Trophoblast cell (in vitro differentiated cells and primary cell): ENCODE measurements around the gene AQP10.
"Not testable (repeated sequence)": the region's sequence is repeated elsewhere in the genome, so short reads cannot be mapped to it uniquely, and the experiment has no call there.

ENCODE experiments used
- DNase-seq, 2 donors: peaks; one replicate each; pipeline ENCODE4 v3.0.0-alpha.2; 2016
- H2AFZ ChIP-seq: 2 replicates; pipeline ENCODE4 v1.6.1; 2013; ENCODE audit warnings: low read length, moderate library complexity, mild to moderate bottlenecking; ENCODE audit not compliant: insufficient read depth, poor library complexity
- H2AK5ac ChIP-seq: 2 replicates; pipeline ENCODE4 v1.6.1; 2013; ENCODE audit warnings: mild to moderate bottlenecking, low read length
- H2BK120ac ChIP-seq: 2 replicates; pipeline ENCODE4 v1.6.1; 2013; ENCODE audit warnings: low read length, mild to moderate bottlenecking, moderate library complexity; ENCODE audit not compliant: insufficient read depth, poor library complexity
- H2BK12ac ChIP-seq: 2 replicates; pipeline ENCODE4 v1.6.1; 2013; ENCODE audit warnings: mild to moderate bottlenecking, low read length, moderate library complexity
- H2BK5ac ChIP-seq: 2 replicates; pipeline ENCODE4 v1.6.1; 2013; ENCODE audit warnings: low read length, low read depth, moderate library complexity, mild to moderate bottlenecking; ENCODE audit not compliant: poor library complexity
- H3K14ac ChIP-seq: 2 replicates; pipeline ENCODE4 v1.6.1; 2013; ENCODE audit warnings: mild to moderate bottlenecking, low read length
- H3K18ac ChIP-seq: 2 replicates; pipeline ENCODE4 v1.6.1; 2013; ENCODE audit warnings: mild to moderate bottlenecking, low read length
- H3K23ac ChIP-seq: 2 replicates; pipeline ENCODE4 v1.6.1; 2013; ENCODE audit warnings: low read length
- H3K27ac ChIP-seq: 2 replicates; pipeline ENCODE4 v1.5.1; 2013; ENCODE audit warnings: low read depth, mild to moderate bottlenecking, inconsistent platforms, low read length, moderate library complexity
- H3K27me3 ChIP-seq: 2 replicates; pipeline ENCODE4 v1.6.1; 2013; ENCODE audit warnings: inconsistent platforms, mild to moderate bottlenecking, low read length, moderate library complexity; ENCODE audit not compliant: insufficient read depth
- H3K36me3 ChIP-seq, 2 experiments: 1 replicate in 1 of 2; 2 replicates in 1 of 2; pipeline ENCODE4 v1.6.1; 2013; ENCODE audit warnings: low read length in 2 of 2, mild to moderate bottlenecking in 2 of 2, moderate library complexity in 1 of 2; ENCODE audit not compliant: insufficient read depth in 2 of 2, control insufficient read depth in 1 of 2
- H3K4ac ChIP-seq: 2 replicates; pipeline ENCODE4 v1.6.1; 2013; ENCODE audit warnings: low read depth, mild to moderate bottlenecking, low read length, moderate library complexity
- H3K4me1 ChIP-seq, 2 experiments: 1 replicate in 1 of 2; 2 replicates in 1 of 2; pipeline ENCODE4 v1.6.1; 2013; ENCODE audit warnings: low read length in 2 of 2, mild to moderate bottlenecking in 2 of 2, moderate library complexity in 1 of 2; ENCODE audit not compliant: insufficient read depth in 2 of 2, control insufficient read depth in 1 of 2
- H3K4me2 ChIP-seq: 2 replicates; pipeline ENCODE4 v1.6.1; 2013; ENCODE audit warnings: inconsistent platforms, mild to moderate bottlenecking, low read length, moderate library complexity
- H3K4me3 ChIP-seq: 2 replicates; pipeline ENCODE4 v1.5.1; 2013; ENCODE audit warnings: mild to moderate bottlenecking, low read depth, low read length, inconsistent platforms
- H3K79me1 ChIP-seq: one replicate; pipeline ENCODE4 v1.6.1; 2013; ENCODE audit warnings: low read length
- H3K79me2 ChIP-seq: 2 replicates; pipeline ENCODE4 v1.6.1; 2013; ENCODE audit warnings: low read length, mild to moderate bottlenecking; ENCODE audit not compliant: control insufficient read depth, insufficient read depth, poor library complexity
- H3K9ac ChIP-seq: 2 replicates; pipeline ENCODE4 v1.6.1; 2013; ENCODE audit warnings: mild to moderate bottlenecking, low read length
- H3K9me3 ChIP-seq: 2 replicates; pipeline ENCODE4 v1.6.1; 2013; ENCODE audit warnings: low read depth, mild to moderate bottlenecking, control low read depth, inconsistent platforms, low read length; ENCODE audit not compliant: insufficient read depth
- H4K12ac ChIP-seq: 2 replicates; pipeline ENCODE4 v1.6.1; 2013; ENCODE audit warnings: low read depth, mild to moderate bottlenecking, low read length, moderate library complexity
- H4K8ac ChIP-seq: 2 replicates; pipeline ENCODE4 v1.6.1; 2013; ENCODE audit warnings: low read depth, mild to moderate bottlenecking, low read length, moderate library complexity
- H4K91ac ChIP-seq: one replicate; pipeline ENCODE4 v1.6.1; 2013; ENCODE audit warnings: low read depth, mild to moderate bottlenecking, low read length, moderate library complexity
- WGBS: extraction: QIAGEN DNeasy Blood & Tissue Kit; methylation state at CpG from one replicate; pipeline ENCODE4 v1.1.7; 2013; ENCODE audit warnings: missing lambda C conversion rate; ENCODE audit not compliant: insufficient read length, insufficient coverage; ENCODE audit errors: extremely low coverage; 5-methylcytosine and 5-hydroxymethylcytosine counted together

AQP10 gene

GRCh38 chr1:154360288-154360687, 39.4 kb downstream of the AQP10 start:
- H3K9ac ChIP-seq = no peak overlapping the region
- no peak overlapping the region for H2BK120ac ChIP-seq
- H3K23ac ChIP-seq = no peak overlapping the region
- no peak overlapping the region for H3K14ac ChIP-seq
- no peak overlapping the region for H4K8ac ChIP-seq
- H4K12ac ChIP-seq = no peak overlapping the region
- H3K27me3 ChIP-seq = no peaks in the 10 kb centered on the region
- H3K36me3 ChIP-seq = no peaks in the 10 kb centered on the region
- DNase-seq = no peak
- H3K79me1 ChIP-seq = no peaks in the 10 kb centered on the region
- no peak overlapping the region for H3K4ac ChIP-seq
- H2BK5ac ChIP-seq = no peak overlapping the region
- no peak overlapping the region for H2AFZ ChIP-seq
- no peak overlapping the region for H4K91ac ChIP-seq
- H3K4me3 ChIP-seq = no peak overlapping the region
- H2BK12ac ChIP-seq = no peak overlapping the region
- no peak overlapping the region for H3K18ac ChIP-seq
- H3K79me2 ChIP-seq = no peaks in the 10 kb centered on the region
- H3K4me2 ChIP-seq = no peak overlapping the region
- H3K4me1 ChIP-seq = no peaks in the 10 kb centered on the region
- no peaks in the 10 kb centered on the region for H3K9me3 ChIP-seq
- no peak overlapping the region for H2AK5ac ChIP-seq
- H3K27ac ChIP-seq = no peak overlapping the region

GRCh38 chr1:154360881-154361280, 40.0 kb downstream of the AQP10 start:
- H3K27ac ChIP-seq, DNase-seq, H3K36me3 ChIP-seq, H2AK5ac ChIP-seq, H3K27me3 ChIP-seq, H3K9ac ChIP-seq, H3K9me3 ChIP-seq, H3K4me3 ChIP-seq, H3K18ac ChIP-seq, H3K4me2 ChIP-seq, H3K4me1 ChIP-seq, H2AFZ ChIP-seq, H4K8ac ChIP-seq, H2BK12ac ChIP-seq, H2BK120ac ChIP-seq, H4K91ac ChIP-seq, H2BK5ac ChIP-seq, H3K23ac ChIP-seq, H3K14ac ChIP-seq, H4K12ac ChIP-seq, H3K4ac ChIP-seq, H3K79me2 ChIP-seq, H3K79me1 ChIP-seq: not testable (repeated sequence)
- WGBS = no CpG with 5 or more reads among the region's 5 CpGs

- Histone ChIP-seq H2BK120ac (no peak overlapping the region), H3K79me1 (no peaks in the 10 kb centered on the region), H3K4ac (no peak overlapping the region), H2AK5ac (no peak overlapping the region), H3K9ac (no peak overlapping the region), H4K91ac (no peak overlapping the region), H3K79me2 (no peaks in the 10 kb centered on the region), H3K27me3 (no peaks in the 10 kb centered on the region), H3K23ac (no peak overlapping the region), H3K18ac (no peak overlapping the region), H3K27ac (no peak overlapping the region), H4K8ac (no peak overlapping the region), H2BK12ac (no peak overlapping the region), H3K14ac (no peak overlapping the region), H2AFZ (no peak overlapping the region), H3K4me1 (no peaks in the 10 kb centered on the region), H3K4me2 (no peak overlapping the region), H3K4me3 (no peak overlapping the region), H4K12ac (no peak overlapping the region), H2BK5ac (no peak overlapping the region), H3K9me3 (no peaks in the 10 kb centered on the region), H3K36me3 (no peaks in the 10 kb centered on the region)
- no peak for DNase-seq
- WGBS = no CpG with 5 or more reads among the region's 3 CpGs
Observed at GRCh38 chr1:154361357-154361756, 40.5 kb downstream of the AQP10 start.

GRCh38 chr1:154371436-154371835, 50.5 kb downstream of the AQP10 start:
- H3K4me3 ChIP-seq = no peak overlapping the region
- H2BK12ac ChIP-seq = no peak overlapping the region
- H3K18ac ChIP-seq = no peak overlapping the region
- no peaks in the 10 kb centered on the region for H3K9me3 ChIP-seq
- no peak overlapping the region for H2AFZ ChIP-seq
- no peak overlapping the region for H3K14ac ChIP-seq
- H4K8ac ChIP-seq = no peak overlapping the region
- no peak for DNase-seq
- no CpG with 5 or more reads among the region's 6 CpGs for WGBS
- no peaks in the 10 kb centered on the region for H3K36me3 ChIP-seq
- H3K27me3 ChIP-seq = no peaks in the 10 kb centered on the region
- H2AK5ac ChIP-seq = no peak overlapping the region
- H2BK120ac ChIP-seq = no peak overlapping the region
- no peaks in the 10 kb centered on the region for H3K4me1 ChIP-seq
- no peak overlapping the region for H3K27ac ChIP-seq
- H2BK5ac ChIP-seq = no peak overlapping the region
- no peak overlapping the region for H3K9ac ChIP-seq
- H4K91ac ChIP-seq = no peak overlapping the region
- no peak overlapping the region for H3K4me2 ChIP-seq
- no peaks in the 10 kb centered on the region for H3K79me1 ChIP-seq
- no peak overlapping the region for H3K23ac ChIP-seq
- H3K4ac ChIP-seq = no peak overlapping the region
- H4K12ac ChIP-seq = no peak overlapping the region
- no peaks in the 10 kb centered on the region for H3K79me2 ChIP-seq
